Fibroblast of pulmonary artery (primary cell): ENCODE data around the gene DEFB129.
"Not testable (repeated sequence)": the region's sequence is repeated elsewhere in the genome, so short reads cannot be mapped to it uniquely, and the experiment has no call there.

Source experiments
- DNase-seq: peaks from one replicate; pipeline ENCODE4 v3.0.0-alpha.2; 2010; ENCODE audit warnings: low read depth
- H3K4me3 ChIP-seq: replicated peaks from 2 replicates; pipeline ENCODE4 v1.5.1; 2011; ENCODE audit warnings: low read depth, mild to moderate bottlenecking, control low read depth, low read length, moderate library complexity
- CTCF ChIP-seq: IDR thresholded peaks from 2 replicates; pipeline ENCODE4 v1.5.1; 2011; ENCODE audit warnings: mild to moderate bottlenecking, control low read depth, low read length, inconsistent platforms; ENCODE audit errors: missing control alignments

Gene DEFB129

DNA sequence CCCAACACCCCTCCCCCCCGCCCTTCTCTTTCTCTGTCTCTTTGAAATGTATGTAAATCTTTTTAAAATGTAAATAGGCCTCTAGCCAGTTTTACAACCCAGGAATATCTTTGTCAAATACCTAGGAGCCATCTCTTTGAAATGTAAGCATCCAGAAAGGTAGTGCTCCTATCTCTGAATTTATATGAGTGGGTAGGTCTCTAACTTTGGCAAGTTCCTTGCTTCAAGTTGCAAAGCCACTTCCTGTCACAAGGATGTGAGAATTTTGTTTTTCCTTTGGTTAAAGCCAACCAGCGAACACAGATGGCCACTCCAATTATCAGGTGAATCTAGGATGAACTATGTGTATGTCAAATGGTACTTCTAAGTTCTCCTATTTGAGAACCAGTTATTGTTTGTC, 24.3 kb downstream of the DEFB129 start:
- DNase-seq, result no peak
- TF ChIP-seq CTCF, result no peak
- no peak overlapping the region for H3K4me3 ChIP-seq

GRCh38 chr20:252801-253200, 25.7 kb downstream of the DEFB129 start:
- no peak for TF ChIP-seq CTCF
- no peak overlapping the region for H3K4me3 ChIP-seq
- no peak for DNase-seq

DNA sequence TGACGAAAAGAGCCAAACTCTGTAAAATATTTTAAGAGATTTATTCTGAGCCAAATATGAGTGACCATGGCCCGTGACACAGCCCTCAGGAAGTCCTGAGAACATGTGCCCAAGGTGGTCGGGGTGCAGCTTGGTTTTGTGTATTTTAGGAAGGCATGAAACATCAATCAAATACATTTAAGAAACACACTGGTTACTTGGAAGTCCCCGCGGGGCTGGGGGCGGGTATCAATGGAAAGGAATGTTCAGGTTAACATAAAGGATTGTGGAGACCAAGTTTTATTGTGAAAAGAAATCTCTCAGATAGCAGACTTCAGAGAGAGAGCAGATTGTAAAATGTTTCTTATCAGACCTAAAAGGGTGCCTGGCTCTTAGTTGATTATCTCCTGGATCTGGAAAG, 26.4 kb downstream of the DEFB129 start:
- not testable (repeated sequence) for H3K4me3 ChIP-seq, DNase-seq

DNA sequence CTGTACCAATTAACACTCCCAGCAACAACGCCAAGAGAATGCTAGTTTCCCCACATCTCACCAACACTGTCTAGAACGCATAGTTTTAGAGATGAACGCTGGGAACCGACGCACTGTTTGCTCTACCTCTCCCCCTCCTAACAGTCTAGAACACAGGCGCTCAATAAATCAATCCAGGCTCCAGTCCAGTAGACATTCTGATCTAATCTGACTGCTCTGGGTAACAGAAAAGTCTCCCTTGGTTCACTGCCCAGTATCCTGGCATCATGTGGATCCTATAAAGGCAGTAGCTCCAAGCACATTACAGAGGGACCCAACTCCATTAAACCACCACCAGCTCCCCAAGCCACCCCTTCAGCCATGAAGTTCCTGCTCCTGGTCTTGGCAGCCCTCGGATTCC, 30.4 kb downstream of the DEFB129 start, which contains the start of gene DEFB132:
TSS of gene DEFB132 (plus strand) at position 306 of the 400 bp plus-strand sequence. CDS start at position 361, 55 bp downstream.
- no peak for TF ChIP-seq CTCF
- H3K4me3 ChIP-seq, result no peak within 1 kb of the TSS

DNA sequence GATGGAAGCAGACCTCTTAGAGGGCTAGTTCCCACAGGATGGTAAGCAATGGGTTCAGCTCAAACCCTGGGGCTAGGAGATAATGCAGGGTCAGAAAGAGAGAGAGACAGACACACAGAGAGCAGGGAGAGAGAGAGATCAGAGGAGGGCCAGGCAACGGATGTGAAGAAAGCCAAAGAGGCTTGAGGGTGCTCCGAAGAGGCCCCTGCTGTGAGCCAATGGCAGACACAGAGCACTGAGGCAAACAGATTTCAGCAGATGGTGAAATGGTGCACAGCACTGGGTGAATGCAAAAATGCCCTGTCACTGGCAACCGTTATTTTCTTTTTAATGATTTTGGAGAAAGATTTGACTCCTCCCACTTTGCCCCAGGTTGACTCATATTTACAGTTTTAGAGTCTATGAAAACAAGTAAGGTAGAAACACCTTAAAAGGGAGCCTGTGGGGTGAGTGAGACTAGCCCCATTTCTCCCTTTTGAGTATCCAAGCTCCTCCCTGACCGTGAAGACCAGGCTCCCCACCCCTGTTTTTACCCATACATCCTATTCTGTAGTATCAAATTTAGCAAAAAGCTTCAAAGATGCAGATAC, 31.3 kb downstream of the DEFB129 start:
- no peak for DNase-seq
- H3K4me3 ChIP-seq, result no peak overlapping the region
- TF ChIP-seq CTCF, result no peak

More for the DNA sequence above, 30.4 kb downstream of the DEFB129 start, which contains the start of gene DEFB132:
- no peak for DNase-seq

DNA sequence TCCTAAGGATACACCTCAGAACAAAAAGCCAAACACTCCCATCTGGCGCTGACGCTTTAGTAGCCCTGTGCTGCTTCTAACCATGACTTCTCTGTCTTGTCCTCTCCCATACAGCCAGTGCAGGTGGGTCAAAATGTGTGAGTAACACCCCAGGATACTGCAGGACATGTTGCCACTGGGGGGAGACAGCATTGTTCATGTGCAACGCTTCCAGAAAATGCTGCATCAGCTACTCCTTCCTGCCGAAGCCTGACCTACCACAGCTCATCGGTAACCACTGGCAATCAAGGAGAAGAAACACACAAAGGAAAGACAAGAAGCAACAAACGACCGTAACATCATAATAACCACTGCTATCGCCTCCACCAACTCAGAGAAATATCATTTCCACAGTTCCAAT, 31.9 kb downstream of the DEFB129 start:
- peak; percentile 33 for TF ChIP-seq CTCF
- peak; percentile 39 for DNase-seq
- H3K4me3 ChIP-seq, result no peak overlapping the region

- H3K4me3 ChIP-seq, result no peak overlapping the region
- no peak for TF ChIP-seq CTCF
- no peak for DNase-seq
Observed at GRCh38 chr20:259981-260380, 32.9 kb downstream of the DEFB129 start.
